HFFc6 (cell line): ENCODE measurements around the gene SGCB. TPM values are rescaled to one million over a fixed set of nuclear protein-coding genes. Genes with fewer than 3 reads are reported as not detected.

Experiments used
- DNase-seq: peaks from one replicate; pipeline ENCODE4 v3.0.0-alpha.2; 2018
- H3K27ac Mint-ChIP-seq: 2 replicates; pipeline ENCODE4 v1.8.0; 2020; ENCODE audit warnings: mild to moderate bottlenecking, mixed read lengths
- H3K27me3 Mint-ChIP-seq: 2 replicates; pipeline ENCODE4 v1.8.0; 2021; ENCODE audit warnings: mild to moderate bottlenecking, moderate library complexity, mixed read lengths; ENCODE audit not compliant: insufficient read depth
- H3K36me3 Mint-ChIP-seq: 2 replicates; pipeline ENCODE4 v1.8.0; 2021; ENCODE audit warnings: low read depth, mixed read lengths
- H3K4me1 Mint-ChIP-seq: 2 replicates; pipeline ENCODE4 v1.8.0; 2020; ENCODE audit warnings: low read depth, mixed read lengths
- H3K4me3 Mint-ChIP-seq: 2 replicates; pipeline ENCODE4 v1.8.0; 2020; ENCODE audit warnings: mild to moderate bottlenecking, moderate library complexity, mixed read lengths
- H3K9me3 Mint-ChIP-seq: 2 replicates; pipeline ENCODE4 v1.8.0; 2020; ENCODE audit warnings: mild to moderate bottlenecking, mixed read lengths
- CTCF ChIP-seq: fragments of 200-600 bp; sonication (generic); IDR thresholded peaks from 2 replicates; pipeline ENCODE4 v1.5.0; 2021; ENCODE audit warnings: antibody characterized with exemption, mild to moderate bottlenecking
- total RNA-seq, 6 experiments: library from RNA; stranded (reverse); fragmentation: NEBNext Ultra II Directional; extraction: Animal tissue kit (Norgen Biotek cat#: 25700); gene quantifications; 2 replicates in 1 of 6; 3 replicates in 5 of 6; pipeline ENCODE4 v1.2.3, GENCODE V29; 2021

SGCB gene
- total RNA-seq, 6 experiments from 2014 or later, result 93.0 to 117 (median 110) TPM

GRCh38 chr4:51995647-51996220 is 42.4 kb downstream of the SGCB start:
- H3K4me3 Mint-ChIP-seq, result no peak overlapping the region
- no peaks in the 10 kb centered on the region for H3K4me1 Mint-ChIP-seq
- no peaks in the 10 kb centered on the region for H3K36me3 Mint-ChIP-seq
- no peaks in the 10 kb centered on the region; the same call in 1 of the 2 replicates for H3K27me3 Mint-ChIP-seq
- no peak for TF ChIP-seq CTCF
- H3K27ac Mint-ChIP-seq, result no peak overlapping the region
- no peak for DNase-seq
- H3K9me3 Mint-ChIP-seq, result no peaks in the 10 kb centered on the region; the same call in 1 of the 2 replicates

Other genes starting within 250 kb of the SGCB start
- gene DCUN1D4, start 195.1 kb downstream of the SGCB start, total RNA-seq, result 10 to 100 TPM; 41.0 to 55.1 (median 47.1) TPM
- under 1 TPM; 0.11 to 0.23 (median 0.14) TPM for gene LRRC66, start 17.9 kb downstream of the SGCB start, total RNA-seq
- 10 to 100 TPM in 5 of 6 experiments, 1 to 10 TPM in 1; 6.9 to 12.9 (median 12.0) TPM for gene SPATA18, start 13.0 kb upstream of the SGCB start, total RNA-seq